CD8-positive, alpha-beta memory T cell (primary cell): ENCODE data around the gene PANX3. TPM values are rescaled to one million over a fixed set of nuclear protein-coding genes. Genes with fewer than 3 reads are reported as not detected.

Source experiments
- CTCF ChIA-PET: fragments of 350-600 bp; sonication (Branson Sonifier 250); formaldehyde crosslinking; loops from one replicate; lab custom pipeline; 2021; ENCODE audit warnings: antibody characterized with exemption; lab: Charles Lee
- POLR2A ChIA-PET: fragments of 350-600 bp; sonication (Branson Sonifier 250); formaldehyde crosslinking; loops from one replicate; lab custom pipeline; 2021; ENCODE audit warnings: antibody characterized with exemption; lab: Charles Lee
- DNase-seq, 5 donors: peaks; one replicate each; pipeline versions ENCODE4 v3.0.0 to v3.0.0-alpha.2; 2020 to 2022; ENCODE audit warnings: mixed read lengths in 1 of 5
- H3K27ac ChIP-seq: one replicate; pipeline ENCODE4 v1.7.0; 2013; ENCODE audit warnings: low read depth, mild to moderate bottlenecking, low read length, moderate library complexity
- H3K27me3 ChIP-seq: 2 replicates; pipeline ENCODE4 v1.7.0; 2013; ENCODE audit warnings: low read length, mild to moderate bottlenecking; ENCODE audit not compliant: insufficient read depth, poor library complexity, severe bottlenecking
- H3K36me3 ChIP-seq: 2 replicates; pipeline ENCODE4 v1.7.0; 2013; ENCODE audit warnings: mild to moderate bottlenecking, low read length, moderate library complexity; ENCODE audit not compliant: insufficient read depth
- H3K4me1 ChIP-seq: 2 replicates; pipeline ENCODE4 v1.7.0; 2013; ENCODE audit warnings: mild to moderate bottlenecking, low read length, moderate library complexity; ENCODE audit not compliant: insufficient read depth
- H3K4me3 ChIP-seq: 2 replicates; pipeline ENCODE4 v1.7.0; 2013; ENCODE audit warnings: mild to moderate bottlenecking, low read length
- H3K9me3 ChIP-seq: 2 replicates; pipeline ENCODE4 v1.7.0; 2013; ENCODE audit warnings: mild to moderate bottlenecking, low read length
- H3K27ac Mint-ChIP-seq, 8 donors: one replicate each; pipeline ENCODE4 v1.8.0; 2020 to 2021; ENCODE audit warnings: mixed read lengths in 8 of 8, mild to moderate bottlenecking in 6 of 8, inconsistent platforms in 3 of 8, moderate library complexity in 3 of 8
- H3K27me3 Mint-ChIP-seq, 2 donors: one replicate each; pipeline ENCODE4 v1.8.0; 2020 to 2021; ENCODE audit warnings: mixed read lengths in 2 of 2, mild to moderate bottlenecking in 1 of 2, moderate library complexity in 1 of 2
- H3K36me3 Mint-ChIP-seq, 3 donors: one replicate each; pipeline ENCODE4 v1.8.0; 2020 to 2021; ENCODE audit warnings: mixed read lengths in 3 of 3, inconsistent platforms in 1 of 3, mild to moderate bottlenecking in 1 of 3
- H3K4me1 Mint-ChIP-seq, 3 donors: one replicate each; pipeline ENCODE4 v1.8.0; 2020 to 2021; ENCODE audit warnings: mixed read lengths in 3 of 3, inconsistent platforms in 1 of 3, mild to moderate bottlenecking in 1 of 3
- H3K4me3 Mint-ChIP-seq, 7 donors: one replicate each; pipeline ENCODE4 v1.8.0; 2020 to 2021; ENCODE audit warnings: mixed read lengths in 7 of 7, mild to moderate bottlenecking in 6 of 7, moderate library complexity in 4 of 7, inconsistent platforms in 2 of 7
- H3K9me3 Mint-ChIP-seq, 5 donors: one replicate each; pipeline ENCODE4 v1.8.0; 2020 to 2022; ENCODE audit warnings: mixed read lengths in 5 of 5, mild to moderate bottlenecking in 3 of 5, moderate library complexity in 2 of 5, inconsistent platforms in 1 of 5
- polyA plus RNA-seq: library from polyadenylated mRNA; unstranded; fragments of 300-500 nt; fragmentation: Illumina TruSeq; gene quantifications from one replicate; pipeline ENCODE4 v1.2.3, GENCODE V29; 2021
- total RNA-seq, 2 experiments: library from RNA; stranded (reverse); gene quantifications; one replicate each; pipeline ENCODE4 v1.2.3, GENCODE V29; 2021

The PANX3 gene
- total and polyA plus RNA-seq, 3 experiments from 2014 or later = not detected

DNA sequence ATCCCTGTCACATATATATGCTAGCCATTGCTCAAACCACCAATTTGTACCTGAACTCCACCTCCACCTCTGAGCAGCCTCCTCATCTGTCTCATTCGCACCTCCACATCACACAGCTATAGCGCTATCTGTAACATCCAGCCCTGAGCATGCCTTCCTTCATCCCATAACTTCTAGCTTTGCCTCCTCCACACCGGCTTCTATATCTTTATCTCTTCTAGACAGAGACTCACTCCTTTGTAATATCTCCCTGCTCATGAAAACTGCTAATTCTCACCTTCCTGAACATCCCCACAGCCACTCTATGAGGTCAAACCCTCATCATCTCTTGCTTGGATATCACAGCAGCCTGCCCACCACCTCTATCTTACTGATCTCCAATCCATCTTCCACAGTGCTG lies 56.4 kb downstream of the PANX3 start:
- H3K27me3 Mint-ChIP-seq = no peaks in the 10 kb centered on the region
- no peak for DNase-seq
- Histone ChIP-seq H3K36me3 (no peaks in the 10 kb centered on the region), H3K9me3 (no peaks in the 10 kb centered on the region), H3K4me3 (no peak overlapping the region), H3K27me3 (no peaks in the 10 kb centered on the region), H3K4me1 (peaks cover 21% of the 10 kb centered on the region), H3K27ac (no peak overlapping the region)
- peaks cover 7 to 14% (median 12%) of the 10 kb centered on the region in 3 donors for H3K4me1 Mint-ChIP-seq
- ChIA-PET POLR2A (no interaction called here), CTCF (interaction anchor here (1.0 to 1.6 kb wide), 4 partner anchors 23 to 171 kb away, joined by 4 to 6 read pairs (median 5); no protein-coding TSS in a partner anchor)
- peaks cover 0 to 4% (median 0%) of the 10 kb centered on the region in 3 donors for H3K36me3 Mint-ChIP-seq
- H3K27ac Mint-ChIP-seq = no peak overlapping the region
- no peak overlapping the region for H3K4me3 Mint-ChIP-seq
- no peaks in the 10 kb centered on the region for H3K9me3 Mint-ChIP-seq

DNA sequence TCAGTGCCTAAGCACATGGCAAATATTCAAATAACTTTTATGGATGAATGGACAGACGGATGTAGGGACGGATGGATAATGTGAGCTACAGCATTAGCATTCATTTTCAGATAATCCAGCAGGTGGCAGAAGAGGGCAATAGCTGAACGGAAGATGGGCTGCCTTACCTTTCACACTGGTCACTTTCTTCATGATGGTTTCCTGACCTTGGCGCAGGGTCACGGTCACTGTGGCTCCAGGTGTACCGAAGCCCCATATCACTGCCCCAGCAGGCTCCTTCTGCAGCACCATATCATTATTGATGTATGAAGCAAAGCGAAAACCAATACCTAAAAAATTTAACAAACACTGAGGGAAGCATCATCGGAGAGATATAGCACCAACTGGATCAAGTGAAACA lies 58.0 kb downstream of the PANX3 start:
- POLR2A ChIA-PET = interaction anchor here (0.6 to 1.1 kb wide), 3 partner anchors 94 to 251 kb away, joined by 3 to 4 read pairs (median 3); no protein-coding TSS in a partner anchor
- H3K4me1 Mint-ChIP-seq = peaks cover 19 to 26% (median 24%) of the 10 kb centered on the region in 3 donors
- peak; percentile 19 to 59 (median 44) for DNase-seq

More for the DNA sequence above, 58.0 kb downstream of the PANX3 start:
- H3K4me1 ChIP-seq = peaks cover 31% of the 10 kb centered on the region
- H3K27me3 Mint-ChIP-seq = peaks cover 0 to 2% of the 10 kb centered on the region in 2 donors
- no peak overlapping the region for H3K4me3 ChIP-seq
- no peak overlapping the region for H3K27ac Mint-ChIP-seq
- H3K36me3 ChIP-seq = no peaks in the 10 kb centered on the region
- peaks cover 0 to 4% (median 3%) of the 10 kb centered on the region in 3 donors for H3K36me3 Mint-ChIP-seq
- H3K9me3 ChIP-seq = no peaks in the 10 kb centered on the region
- H3K27me3 ChIP-seq = no peaks in the 10 kb centered on the region
- H3K4me3 Mint-ChIP-seq = no peak overlapping the region
- CTCF ChIA-PET = interaction anchor here (0.6 to 6.0 kb wide), 22 partner anchors 9 to 207 kb away, joined by 3 to 105 read pairs (median 4); partner anchors contain the start of genes ESAM, MSANTD2, ROBO3 and VSIG2
- no peak overlapping the region for H3K27ac ChIP-seq
- no peaks in the 10 kb centered on the region for H3K9me3 Mint-ChIP-seq

Other genes starting within 250 kb of the PANX3 start
- gene OR8B2, start 226.9 kb upstream of the PANX3 start, total RNA-seq = not detected
- not detected for gene OR8B2, start 226.9 kb upstream of the PANX3 start, polyA plus RNA-seq
- gene OR8B3, start 212.4 kb upstream of the PANX3 start, total RNA-seq = not detected
- gene OR8B3, start 212.4 kb upstream of the PANX3 start, polyA plus RNA-seq = not detected
- gene OR8B4, start 186.6 kb upstream of the PANX3 start, total RNA-seq = not detected
- not detected for gene OR8B4, start 186.6 kb upstream of the PANX3 start, polyA plus RNA-seq
- gene OR8B8, start 165.7 kb upstream of the PANX3 start, total RNA-seq = not detected
- not detected for gene OR8B8, start 165.7 kb upstream of the PANX3 start, polyA plus RNA-seq
- gene OR8B12, start 67.8 kb upstream of the PANX3 start, total RNA-seq = not detected
- not detected for gene OR8B12, start 67.8 kb upstream of the PANX3 start, polyA plus RNA-seq
- not detected for gene OR8A1, start 41.4 kb upstream of the PANX3 start, total RNA-seq
- not detected for gene OR8A1, start 41.4 kb upstream of the PANX3 start, polyA plus RNA-seq
- 10 to 100 TPM; 38.4 to 49.5 TPM for gene TBRG1, start 11.4 kb downstream of the PANX3 start, total RNA-seq
- gene TBRG1, start 11.4 kb downstream of the PANX3 start, polyA plus RNA-seq = 36.3 TPM
- 1 to 10 TPM; 4.0 to 5.2 TPM for gene SIAE, start 62.3 kb downstream of the PANX3 start, total RNA-seq
- gene SIAE, start 62.3 kb downstream of the PANX3 start, polyA plus RNA-seq = 0.85 TPM
- 1 to 10 TPM; 2.2 to 3.9 TPM for gene SPA17, start 62.5 kb downstream of the PANX3 start, total RNA-seq
- 1.4 TPM for gene SPA17, start 62.5 kb downstream of the PANX3 start, polyA plus RNA-seq
- 1 to 10 TPM; 4.6 to 6.4 TPM for gene NRGN, start 128.5 kb downstream of the PANX3 start, total RNA-seq
- gene NRGN, start 128.5 kb downstream of the PANX3 start, polyA plus RNA-seq = not detected
- under 1 TPM; 0.24 to 0.40 TPM for gene VSIG2, start 140.8 kb downstream of the PANX3 start, total RNA-seq
- not detected for gene VSIG2, start 140.8 kb downstream of the PANX3 start, polyA plus RNA-seq
- gene ESAM, start 150.9 kb downstream of the PANX3 start, total RNA-seq = under 1 TPM; 0.35 to 0.77 TPM
- gene ESAM, start 150.9 kb downstream of the PANX3 start, polyA plus RNA-seq = not detected
- gene MSANTD2, start 189.0 kb downstream of the PANX3 start, total RNA-seq = 10 to 100 TPM; 12.3 to 13.2 TPM
- gene MSANTD2, start 189.0 kb downstream of the PANX3 start, polyA plus RNA-seq = 4.4 TPM